Progenitor cell of endocrine pancreas (in vitro differentiated cells): ENCODE measurements around the gene COIL. TPM values are rescaled to one million over a fixed set of nuclear protein-coding genes. Genes with fewer than 3 reads are reported as not detected.

ENCODE experiments used
- DNase-seq: peaks from one replicate; pipeline ENCODE4 v3.0.0; 2021; ENCODE audit warnings: low spot score; ENCODE audit not compliant: unreplicated experiment
- H3K27ac Mint-ChIP-seq: 2 replicates; pipeline ENCODE4 v1.8.0; 2021; ENCODE audit warnings: mild to moderate bottlenecking, moderate library complexity, mixed read lengths
- H3K27me3 Mint-ChIP-seq: 2 replicates; pipeline ENCODE4 v1.8.0; 2021; ENCODE audit warnings: mixed read lengths
- H3K36me3 Mint-ChIP-seq: 2 replicates; pipeline ENCODE4 v1.8.0; 2022; ENCODE audit warnings: mixed read lengths; ENCODE audit not compliant: insufficient read depth
- H3K4me1 Mint-ChIP-seq: 2 replicates; pipeline ENCODE4 v1.8.0; 2021; ENCODE audit warnings: low read depth, mixed read lengths
- H3K4me3 Mint-ChIP-seq: 2 replicates; pipeline ENCODE4 v1.8.0; 2021; ENCODE audit warnings: low read depth, mild to moderate bottlenecking, moderate library complexity, mixed read lengths
- H3K9me3 Mint-ChIP-seq: 2 replicates; pipeline ENCODE4 v1.8.0; 2021; ENCODE audit warnings: low read depth, mixed read lengths
- total RNA-seq: library from RNA; stranded (reverse); gene quantifications from 2 replicates; pipeline ENCODE4 v1.2.1, GENCODE V29; 2021
- TF ChIP-seq, protein P1 (sequence below): fragments of 200-600 bp; sonication (generic); IDR thresholded peaks from one replicate; pipeline ENCODE4 v1.5.0; 2021; ENCODE audit warnings: antibody characterized with exemption, mild to moderate bottlenecking; ENCODE audit not compliant: unreplicated experiment

COIL gene
- total RNA-seq, 1 donor from 2014 or later: 29.8 TPM

DNA sequence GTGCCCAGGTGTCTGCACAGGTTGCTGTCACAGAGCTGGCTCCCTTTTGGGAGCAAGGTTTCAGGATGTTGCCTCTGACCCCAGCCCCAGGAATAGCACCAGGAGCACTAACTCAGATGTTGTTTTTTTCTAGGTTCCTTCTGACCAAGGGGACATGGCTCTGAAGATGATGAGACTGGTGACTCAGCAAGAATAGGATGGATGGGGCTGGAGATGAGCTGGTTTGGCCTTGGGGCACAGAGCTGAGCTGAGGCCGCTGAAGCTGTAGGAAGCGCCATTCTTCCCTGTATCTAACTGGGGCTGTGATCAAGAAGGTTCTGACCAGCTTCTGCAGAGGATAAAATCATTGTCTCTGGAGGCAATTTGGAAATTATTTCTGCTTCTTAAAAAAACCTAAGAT, 45.2 kb upstream of the COIL start:
- H3K9me3 Mint-ChIP-seq: no peaks in the 10 kb centered on the region
- H3K36me3 Mint-ChIP-seq: peaks cover 6% of the 10 kb centered on the region
- no peak overlapping the region for H3K27ac Mint-ChIP-seq
- DNase-seq: no peak
- TF ChIP-seq, protein P1, sequence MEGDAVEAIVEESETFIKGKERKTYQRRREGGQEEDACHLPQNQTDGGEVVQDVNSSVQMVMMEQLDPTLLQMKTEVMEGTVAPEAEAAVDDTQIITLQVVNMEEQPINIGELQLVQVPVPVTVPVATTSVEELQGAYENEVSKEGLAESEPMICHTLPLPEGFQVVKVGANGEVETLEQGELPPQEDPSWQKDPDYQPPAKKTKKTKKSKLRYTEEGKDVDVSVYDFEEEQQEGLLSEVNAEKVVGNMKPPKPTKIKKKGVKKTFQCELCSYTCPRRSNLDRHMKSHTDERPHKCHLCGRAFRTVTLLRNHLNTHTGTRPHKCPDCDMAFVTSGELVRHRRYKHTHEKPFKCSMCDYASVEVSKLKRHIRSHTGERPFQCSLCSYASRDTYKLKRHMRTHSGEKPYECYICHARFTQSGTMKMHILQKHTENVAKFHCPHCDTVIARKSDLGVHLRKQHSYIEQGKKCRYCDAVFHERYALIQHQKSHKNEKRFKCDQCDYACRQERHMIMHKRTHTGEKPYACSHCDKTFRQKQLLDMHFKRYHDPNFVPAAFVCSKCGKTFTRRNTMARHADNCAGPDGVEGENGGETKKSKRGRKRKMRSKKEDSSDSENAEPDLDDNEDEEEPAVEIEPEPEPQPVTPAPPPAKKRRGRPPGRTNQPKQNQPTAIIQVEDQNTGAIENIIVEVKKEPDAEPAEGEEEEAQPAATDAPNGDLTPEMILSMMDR: no peak
- H3K4me1 Mint-ChIP-seq: peaks cover 19% of the 10 kb centered on the region
- H3K4me3 Mint-ChIP-seq: no peak overlapping the region
- no peaks in the 10 kb centered on the region for H3K27me3 Mint-ChIP-seq

DNA sequence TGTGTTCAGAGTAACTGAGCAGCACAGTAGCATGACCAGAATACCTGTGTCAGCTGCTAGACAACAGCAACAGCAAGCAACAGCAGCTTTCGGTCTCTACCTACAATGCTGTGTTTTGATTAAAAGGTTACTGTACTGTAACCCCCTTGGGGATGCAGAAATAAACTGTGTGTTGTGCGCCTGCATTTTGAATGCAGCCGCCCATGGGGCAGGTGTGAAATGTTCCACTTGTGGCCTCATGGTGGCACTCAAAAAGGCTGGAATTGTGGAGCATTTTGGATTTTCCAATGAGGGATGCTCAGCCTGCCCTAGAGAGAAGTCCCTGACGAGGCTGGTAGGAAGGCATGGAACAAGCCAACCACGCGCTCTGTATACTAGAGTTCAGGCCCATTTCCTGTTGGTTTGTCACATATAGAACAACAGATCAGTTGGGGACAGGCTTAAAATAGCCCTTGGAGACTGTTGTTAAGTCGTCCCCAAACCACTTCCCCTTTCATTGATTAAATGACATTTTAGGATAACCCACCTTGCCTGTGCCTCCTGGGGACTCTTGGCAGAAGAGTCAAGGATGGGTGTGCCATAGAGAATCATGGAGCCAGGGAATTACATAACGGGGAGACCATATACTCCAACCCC, 44.2 kb upstream of the COIL start:
- Mint-ChIP-seq H3K27ac (peak overlapping the region; percentile 82), H3K4me3 (no peak overlapping the region), H3K36me3 (peaks cover 9% of the 10 kb centered on the region), H3K9me3 (no peaks in the 10 kb centered on the region), H3K4me1 (peaks cover 18% of the 10 kb centered on the region), H3K27me3 (no peaks in the 10 kb centered on the region)
- TF ChIP-seq, protein P1: peak; percentile 36
- no peak for DNase-seq

DNA sequence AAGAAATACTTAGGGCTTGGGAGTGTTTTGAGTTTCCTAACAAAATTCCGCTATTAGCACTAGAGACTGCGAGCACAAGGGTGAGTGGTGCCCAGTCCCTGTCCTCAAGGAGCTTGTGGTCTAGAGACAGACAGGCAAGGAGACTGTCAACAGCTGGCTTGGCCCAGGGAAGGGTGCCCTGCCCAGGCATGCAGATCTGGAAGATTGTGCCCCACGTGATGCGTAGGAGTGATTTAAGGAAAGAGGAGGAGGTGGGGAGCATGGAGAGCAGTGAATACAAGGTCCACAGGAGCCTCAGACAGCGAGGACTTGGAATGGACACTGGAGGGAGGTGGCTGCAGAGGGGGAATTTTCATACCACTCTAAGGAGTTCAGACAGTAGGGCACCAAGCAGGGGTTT, 42.1 kb upstream of the COIL start:
- Mint-ChIP-seq H3K36me3 (peaks cover 16% of the 10 kb centered on the region), H3K4me1 (peaks cover 18% of the 10 kb centered on the region), H3K27ac (no peak overlapping the region), H3K27me3 (no peaks in the 10 kb centered on the region), H3K9me3 (no peaks in the 10 kb centered on the region), H3K4me3 (no peak overlapping the region)
- DNase-seq: no peak
- TF ChIP-seq, protein P1: no peak

DNA sequence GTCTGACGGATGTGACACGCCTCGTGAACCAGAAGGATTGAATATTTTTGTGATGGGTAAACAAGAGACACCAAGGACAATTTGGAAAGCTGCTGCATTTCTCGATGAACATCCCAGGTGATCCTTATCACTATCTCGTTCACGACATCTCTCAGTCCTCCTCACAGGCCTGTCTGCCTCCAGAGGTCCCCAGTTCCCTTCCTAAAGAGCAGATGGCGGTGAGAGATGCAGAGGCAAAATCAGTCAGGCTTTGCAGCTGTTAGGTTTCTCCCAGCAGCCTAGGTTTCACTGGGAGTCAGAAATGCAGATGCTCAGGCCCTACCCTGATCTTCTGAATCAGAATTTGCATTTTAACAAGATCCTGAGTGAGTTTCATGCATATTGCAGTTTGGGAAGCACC, 40.7 kb upstream of the COIL start:
- H3K27ac Mint-ChIP-seq: no peak overlapping the region
- TF ChIP-seq, protein P1: no peak
- DNase-seq: no peak
- no peaks in the 10 kb centered on the region for H3K27me3 Mint-ChIP-seq
- no peaks in the 10 kb centered on the region for H3K9me3 Mint-ChIP-seq
- peaks cover 18% of the 10 kb centered on the region for H3K4me1 Mint-ChIP-seq
- H3K4me3 Mint-ChIP-seq: no peak overlapping the region
- peaks cover 20% of the 10 kb centered on the region for H3K36me3 Mint-ChIP-seq

DNA sequence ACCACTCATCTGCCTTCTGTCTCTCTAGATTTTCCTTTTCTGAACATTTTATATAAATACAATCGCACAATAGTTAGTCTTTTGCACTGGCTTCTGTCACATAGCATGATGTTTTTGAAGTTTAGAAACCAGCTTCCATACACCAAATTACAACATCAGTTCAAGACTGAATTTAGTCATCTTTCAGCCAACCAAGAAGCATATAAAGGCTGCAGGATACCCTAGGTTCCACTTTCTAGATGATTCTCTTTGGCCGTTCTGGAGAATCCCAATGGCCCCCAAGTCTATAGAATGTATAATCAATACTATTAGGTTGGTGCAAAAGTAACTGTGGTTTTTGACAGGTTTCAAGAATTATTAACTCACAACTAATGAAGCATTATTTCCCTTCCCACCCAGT, 36.5 kb upstream of the COIL start:
- H3K27ac Mint-ChIP-seq: no peak overlapping the region
- no peak for DNase-seq
- TF ChIP-seq, protein P1: no peak
- no peaks in the 10 kb centered on the region for H3K9me3 Mint-ChIP-seq
- H3K36me3 Mint-ChIP-seq: peaks cover 17% of the 10 kb centered on the region
- H3K4me3 Mint-ChIP-seq: no peak overlapping the region
- H3K27me3 Mint-ChIP-seq: no peaks in the 10 kb centered on the region
- H3K4me1 Mint-ChIP-seq: peaks cover 2% of the 10 kb centered on the region
